Testis (tissue), 3 donors: ENCODE data around the gene KHSRP. TPM values are rescaled to one million over a fixed set of nuclear protein-coding genes. Genes with fewer than 3 reads are reported as not detected.

Experiments
- DNase-seq: peaks from one replicate; pipeline ENCODE4 v3.0.0-alpha.2; 2019
- H3K27ac ChIP-seq, 2 donors: fragments of 200-600 bp; sonication (generic); one replicate each; pipeline ENCODE4 v1.5.1; 2019
- H3K27me3 ChIP-seq: fragments of 200-600 bp; sonication (generic); one replicate; pipeline ENCODE4 v1.5.1; 2019
- H3K36me3 ChIP-seq: fragments of 200-600 bp; sonication (generic); one replicate; pipeline ENCODE4 v1.5.1; 2017; ENCODE audit warnings: low read depth; ENCODE audit errors: missing control alignments
- H3K4me1 ChIP-seq: fragments of 200-600 bp; sonication (generic); one replicate; pipeline ENCODE4 v1.5.1; 2019
- H3K4me3 ChIP-seq, 2 donors: fragments of 200-600 bp; sonication (generic); one replicate each; pipeline ENCODE4 v1.5.1; 2017 to 2019
- H3K9me3 ChIP-seq: fragments of 200-600 bp; sonication (generic); one replicate; pipeline ENCODE4 v1.5.1; 2017
- POLR2A ChIP-seq: fragments of 450-650 bp; IDR thresholded peaks from one replicate; pipeline ENCODE4 v1.6.1; 2017; ENCODE audit warnings: antibody characterized with exemption, mild to moderate bottlenecking, moderate library complexity
- WGBS, 2 donors: methylation state at CpG; one replicate each; pipeline ENCODE4 v1.1.5; 2018; 5-methylcytosine and 5-hydroxymethylcytosine counted together
- intact Hi-C: fragments of 100-400 bp; cut with DNase I; formaldehyde crosslinking; loops from one replicate; pipeline ENCODE4 v1.15.1; 2023; ENCODE audit warnings: low total_unique reads
- polyA plus RNA-seq: library from polyadenylated mRNA; stranded (reverse); fragments of 350-450 nt; fragmentation: Illumina TruSeq; extraction: RNeasy Lipid Tissue Mini Kit (QIAGEN cat#74804); gene quantifications from one replicate; pipeline ENCODE4 v1.2.3, GENCODE V29; 2014; ENCODE audit warnings: low read depth, low replicate concordance; ENCODE audit not compliant: insufficient read depth
- total RNA-seq, 2 donors: library from RNA; depleted of rRNA; stranded (reverse); fragments of >200 nt; gene quantifications; one replicate each; pipeline ENCODE4 v1.2.3, GENCODE V29; 2016
- TF ChIP-seq, protein P1 (sequence below), 3 experiments: fragments of 450-650 bp in 2 of 3; fragments of 200-600 bp in 1 of 3; sonication (generic) in 1 of 3; IDR thresholded peaks; one replicate each; pipeline ENCODE4 v1.5.1; 2016 to 2019; ENCODE audit warnings: antibody characterized with exemption in 3 of 3, mild to moderate bottlenecking in 2 of 3, moderate library complexity in 1 of 3

The KHSRP gene
- total and polyA plus RNA-seq, 3 donors from 2014 or later: 279 to 358 (median 336) TPM

DNA sequence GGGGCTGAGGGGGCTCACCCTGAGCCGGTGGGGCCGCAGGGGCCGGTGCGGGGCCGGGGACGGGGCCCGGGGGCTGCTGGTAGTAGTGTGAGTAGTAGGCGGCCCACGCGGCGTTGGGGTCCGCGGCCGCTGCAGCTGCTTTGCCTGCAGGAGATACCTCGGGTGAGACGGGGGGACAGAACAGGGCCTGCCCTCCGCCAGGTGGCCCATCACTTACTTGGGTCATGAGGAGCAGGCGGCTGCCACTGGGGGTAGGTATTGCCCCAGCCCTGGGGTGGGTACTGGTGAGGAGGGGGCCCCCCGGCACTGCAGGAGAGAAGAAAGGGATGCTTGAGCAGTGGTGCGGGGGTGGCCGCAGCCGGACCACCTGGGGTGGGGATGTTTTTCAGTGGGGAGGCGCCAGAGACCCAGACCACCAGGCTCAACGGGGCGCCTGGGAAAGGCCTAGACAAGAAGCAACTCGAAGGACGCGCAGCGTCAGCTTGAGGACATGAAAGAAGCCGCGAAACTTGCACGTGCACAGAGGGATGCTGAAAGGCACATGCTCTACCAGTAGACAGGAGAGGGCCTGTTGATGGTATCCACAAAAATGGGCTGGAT, 8.9 kb downstream of the KHSRP start:
- Histone ChIP-seq H3K27ac (no peak overlapping the region), H3K36me3 (no peaks in the 10 kb centered on the region), H3K4me3 (no peak overlapping the region), H3K9me3 (no peaks in the 10 kb centered on the region), H3K4me1 (peaks cover 11% of the 10 kb centered on the region), H3K27me3 (no peaks in the 10 kb centered on the region)
- WGBS, 2 donors: 95 to 97% methylated on average over 15 to 32 of the region's 32 CpGs
- TF ChIP-seq POLR2A: no peak
- TF ChIP-seq, protein P1, sequence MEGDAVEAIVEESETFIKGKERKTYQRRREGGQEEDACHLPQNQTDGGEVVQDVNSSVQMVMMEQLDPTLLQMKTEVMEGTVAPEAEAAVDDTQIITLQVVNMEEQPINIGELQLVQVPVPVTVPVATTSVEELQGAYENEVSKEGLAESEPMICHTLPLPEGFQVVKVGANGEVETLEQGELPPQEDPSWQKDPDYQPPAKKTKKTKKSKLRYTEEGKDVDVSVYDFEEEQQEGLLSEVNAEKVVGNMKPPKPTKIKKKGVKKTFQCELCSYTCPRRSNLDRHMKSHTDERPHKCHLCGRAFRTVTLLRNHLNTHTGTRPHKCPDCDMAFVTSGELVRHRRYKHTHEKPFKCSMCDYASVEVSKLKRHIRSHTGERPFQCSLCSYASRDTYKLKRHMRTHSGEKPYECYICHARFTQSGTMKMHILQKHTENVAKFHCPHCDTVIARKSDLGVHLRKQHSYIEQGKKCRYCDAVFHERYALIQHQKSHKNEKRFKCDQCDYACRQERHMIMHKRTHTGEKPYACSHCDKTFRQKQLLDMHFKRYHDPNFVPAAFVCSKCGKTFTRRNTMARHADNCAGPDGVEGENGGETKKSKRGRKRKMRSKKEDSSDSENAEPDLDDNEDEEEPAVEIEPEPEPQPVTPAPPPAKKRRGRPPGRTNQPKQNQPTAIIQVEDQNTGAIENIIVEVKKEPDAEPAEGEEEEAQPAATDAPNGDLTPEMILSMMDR (IDR thresholded peaks at IDR 0.05): no peak
- intact Hi-C loops: no loop called here
- DNase-seq: no peak

DNA sequence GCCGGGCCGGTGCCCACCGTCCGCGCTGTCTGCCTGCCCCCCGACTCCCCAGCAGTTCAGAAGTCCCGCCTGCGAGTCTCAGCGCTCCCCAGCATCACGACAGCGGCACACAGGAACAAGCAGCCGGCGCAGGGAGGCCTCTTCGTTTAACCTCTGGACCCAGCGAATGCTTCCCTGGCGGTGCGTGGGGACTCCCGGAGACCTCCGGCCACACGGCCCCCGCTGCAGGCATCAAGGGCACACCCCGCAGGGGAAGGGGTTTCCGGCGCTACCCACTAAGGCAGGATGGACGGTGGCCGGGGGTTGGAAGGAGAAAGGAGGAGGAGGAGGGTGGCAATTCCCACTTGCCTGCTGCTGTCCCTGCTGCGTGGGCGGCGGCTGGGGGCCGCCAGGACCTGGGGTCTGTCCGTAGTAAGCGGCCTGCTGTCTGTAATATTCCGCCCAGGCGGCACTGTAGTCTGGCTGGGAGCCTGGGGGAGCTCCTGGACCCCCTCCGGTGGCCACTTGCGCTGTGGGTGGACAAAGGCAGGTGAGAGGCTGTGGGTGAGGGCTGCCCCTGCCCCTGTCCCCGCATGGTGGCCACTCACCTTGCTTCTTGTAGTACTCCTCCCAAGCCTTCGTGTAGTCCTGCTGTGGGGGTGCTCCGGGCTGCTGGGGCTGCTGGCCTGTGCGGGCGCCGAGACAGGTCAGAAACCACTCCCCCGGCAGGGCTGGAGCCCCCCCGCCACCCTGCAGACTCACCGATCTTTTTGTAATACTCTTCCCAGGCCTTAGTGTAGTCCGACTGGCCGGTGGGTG, 9.6 kb downstream of the KHSRP start:
- peaks cover 11% of the 10 kb centered on the region for H3K4me1 ChIP-seq
- no peak for DNase-seq

DNA sequence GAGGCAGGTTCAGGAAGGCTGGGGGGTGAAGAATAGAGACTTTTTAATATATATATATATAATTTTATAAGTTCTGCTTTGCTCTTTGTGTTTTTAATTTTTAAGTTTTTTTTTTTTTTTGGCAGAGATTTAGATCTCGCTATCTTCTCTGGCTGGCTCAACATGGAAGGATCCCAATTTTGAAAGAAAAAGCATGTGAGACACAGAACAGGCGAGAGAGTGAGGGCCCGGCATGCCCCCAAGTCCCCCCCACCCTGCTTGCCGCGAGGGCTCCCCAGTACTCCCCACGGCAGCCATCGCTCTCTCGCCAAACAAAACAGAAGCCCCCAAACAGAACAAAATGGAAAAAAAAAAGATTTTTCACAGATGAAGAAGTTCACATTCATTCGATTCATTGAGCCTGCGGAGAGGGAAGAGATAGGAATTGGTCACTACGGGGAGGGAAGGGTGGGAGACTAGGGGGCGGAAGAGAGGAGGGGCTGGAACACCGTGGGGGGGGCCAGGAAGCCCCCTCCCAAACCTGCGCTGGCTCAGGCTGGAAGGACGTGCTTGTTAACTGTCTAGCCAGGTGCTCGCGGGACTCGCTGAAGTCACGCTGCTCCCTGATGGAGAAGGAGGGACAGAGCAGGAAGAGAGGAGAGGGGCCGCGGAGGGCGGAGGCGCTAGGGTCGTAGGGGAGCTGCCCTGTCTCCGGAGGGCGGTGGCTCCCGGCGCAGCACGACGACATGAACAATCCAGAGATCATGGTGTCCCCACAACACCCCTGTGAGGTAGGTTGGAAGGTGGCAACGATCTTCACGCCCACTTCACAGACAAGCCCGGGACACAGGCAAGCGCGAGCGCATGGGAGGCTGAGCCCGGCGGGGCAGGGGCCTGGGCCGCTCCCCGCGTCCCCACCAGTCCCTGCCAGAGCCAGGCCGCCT, 10.6 kb downstream of the KHSRP start:
- Histone ChIP-seq H3K9me3 (no peaks in the 10 kb centered on the region), H3K27ac (peak overlapping the region in 1 of 2 donors; percentile 67), H3K27me3 (no peaks in the 10 kb centered on the region), H3K36me3 (no peaks in the 10 kb centered on the region), H3K4me1 (peaks cover 11% of the 10 kb centered on the region), H3K4me3 (no peak overlapping the region)
- TF ChIP-seq, protein P1 (IDR thresholded peaks at IDR 0.05): no peak
- 61 to 70% methylated on average over 39 to 42 of the region's 42 CpGs for WGBS, 2 donors
- no peak for DNase-seq
- intact Hi-C loops: no loop called here

More for the DNA sequence above, 9.6 kb downstream of the KHSRP start:
- 85 to 90% methylated on average over 25 to 47 of the region's 47 CpGs for WGBS, 2 donors
- no peak for TF ChIP-seq POLR2A
- TF ChIP-seq, protein P1 (IDR thresholded peaks at IDR 0.05): no peak
- H3K9me3 ChIP-seq: no peaks in the 10 kb centered on the region
- no peaks in the 10 kb centered on the region for H3K27me3 ChIP-seq
- no peak overlapping the region for H3K27ac ChIP-seq
- no peak overlapping the region for H3K4me3 ChIP-seq
- no peaks in the 10 kb centered on the region for H3K36me3 ChIP-seq
- intact Hi-C loops: no loop called here

DNA sequence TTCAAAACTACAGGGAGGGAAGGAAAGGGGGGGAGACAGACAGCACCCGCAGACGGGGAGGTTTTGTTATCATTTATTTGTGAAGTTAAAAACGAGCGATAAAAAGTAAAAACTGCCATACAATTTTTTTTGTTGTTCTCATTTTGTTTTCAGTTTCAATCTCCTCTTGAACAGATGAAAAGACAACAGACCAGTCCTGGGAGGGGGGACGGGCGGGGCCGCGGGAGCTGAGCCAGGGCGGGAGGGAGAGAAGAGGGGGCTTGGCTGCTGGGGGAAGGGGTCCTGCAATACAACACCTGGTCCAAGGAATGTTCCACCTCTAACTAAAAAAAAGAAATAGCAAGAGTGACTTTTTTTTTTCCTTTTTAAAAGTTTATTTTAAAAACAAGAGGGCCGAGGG, 11.3 kb downstream of the KHSRP start:
- TF ChIP-seq POLR2A: no peak
- TF ChIP-seq, protein P1 (IDR thresholded peaks at IDR 0.05): no peak
- DNase-seq: no peak
- 47 to 48% methylated on average over 10 of the region's 10 CpGs for WGBS, 2 donors
- Histone ChIP-seq H3K4me3 (no peak overlapping the region), H3K4me1 (peaks cover 11% of the 10 kb centered on the region), H3K9me3 (no peaks in the 10 kb centered on the region), H3K36me3 (no peaks in the 10 kb centered on the region), H3K27me3 (no peaks in the 10 kb centered on the region), H3K27ac (peak overlapping the region in 1 of 2 donors; percentile 67)
- intact Hi-C loops: no loop called here
